Retinal pigment epithelial cell (primary cell): ENCODE data around the gene CTDSP2.

Source experiments
- DNase-seq: peaks from one replicate; pipeline ENCODE4 v3.0.0-alpha.2; 2010; ENCODE audit warnings: low read depth
- H3K4me3 ChIP-seq: 2 replicates; pipeline ENCODE4 v1.5.1; 2011; ENCODE audit warnings: mild to moderate bottlenecking, low read length, control low read depth, moderate library complexity
- TF ChIP-seq, protein P1 (sequence below): conservative IDR thresholded peaks from 2 replicates; pipeline ENCODE4 v1.5.1; 2011; ENCODE audit warnings: low read depth, low read length, control low read depth, inconsistent platforms

The CTDSP2 gene

GRCh38 chr12:57842342-57843294 is 3.9 kb downstream of the CTDSP2 start:
- TF ChIP-seq, protein P1, sequence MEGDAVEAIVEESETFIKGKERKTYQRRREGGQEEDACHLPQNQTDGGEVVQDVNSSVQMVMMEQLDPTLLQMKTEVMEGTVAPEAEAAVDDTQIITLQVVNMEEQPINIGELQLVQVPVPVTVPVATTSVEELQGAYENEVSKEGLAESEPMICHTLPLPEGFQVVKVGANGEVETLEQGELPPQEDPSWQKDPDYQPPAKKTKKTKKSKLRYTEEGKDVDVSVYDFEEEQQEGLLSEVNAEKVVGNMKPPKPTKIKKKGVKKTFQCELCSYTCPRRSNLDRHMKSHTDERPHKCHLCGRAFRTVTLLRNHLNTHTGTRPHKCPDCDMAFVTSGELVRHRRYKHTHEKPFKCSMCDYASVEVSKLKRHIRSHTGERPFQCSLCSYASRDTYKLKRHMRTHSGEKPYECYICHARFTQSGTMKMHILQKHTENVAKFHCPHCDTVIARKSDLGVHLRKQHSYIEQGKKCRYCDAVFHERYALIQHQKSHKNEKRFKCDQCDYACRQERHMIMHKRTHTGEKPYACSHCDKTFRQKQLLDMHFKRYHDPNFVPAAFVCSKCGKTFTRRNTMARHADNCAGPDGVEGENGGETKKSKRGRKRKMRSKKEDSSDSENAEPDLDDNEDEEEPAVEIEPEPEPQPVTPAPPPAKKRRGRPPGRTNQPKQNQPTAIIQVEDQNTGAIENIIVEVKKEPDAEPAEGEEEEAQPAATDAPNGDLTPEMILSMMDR = no peak
- H3K4me3 ChIP-seq = peak overlapping the region; percentile 11
- DNase-seq = no peak

- H3K4me3 ChIP-seq = no peak overlapping the region
- no peak for DNase-seq
- TF ChIP-seq, protein P1 = no peak
Measured at GRCh38 chr12:57841445-57841844, 5.1 kb downstream of the CTDSP2 start.

DNA sequence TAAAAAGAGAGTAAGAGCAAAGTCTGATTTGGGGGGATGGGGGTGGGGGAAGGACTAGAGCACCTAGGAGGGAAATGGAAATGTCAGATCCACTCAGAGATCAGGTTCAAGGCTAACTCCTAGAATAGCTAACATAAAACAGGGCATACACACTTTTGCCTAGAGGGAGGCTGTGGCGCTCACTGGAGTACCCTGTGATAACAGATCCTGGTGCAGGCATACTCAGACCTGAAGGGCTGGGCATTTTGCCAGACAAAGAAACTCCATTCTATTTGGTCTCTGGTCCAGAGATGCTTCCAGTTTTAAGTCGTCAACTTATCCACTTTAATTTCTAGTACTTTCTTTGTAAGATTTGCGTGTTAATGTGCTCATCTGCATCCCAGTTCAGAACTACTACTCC is 5.8 kb downstream of the CTDSP2 start:
- no peak for DNase-seq
- TF ChIP-seq, protein P1 = no peak

GRCh38 chr12:57839996-57840395 is 6.5 kb downstream of the CTDSP2 start:
- TF ChIP-seq, protein P1 = no peak
- DNase-seq = no peak
- H3K4me3 ChIP-seq = no peak overlapping the region

More for the DNA sequence above, 5.8 kb downstream of the CTDSP2 start:
- H3K4me3 ChIP-seq = no peak overlapping the region

GRCh38 chr12:57838594-57839302 is 7.8 kb downstream of the CTDSP2 start:
- DNase-seq = no peak
- TF ChIP-seq, protein P1 = no peak
- H3K4me3 ChIP-seq = no peak overlapping the region

- no peak for DNase-seq
- no peak overlapping the region for H3K4me3 ChIP-seq
- TF ChIP-seq, protein P1 = no peak
Measured at GRCh38 chr12:57837864-57838562, 8.5 kb downstream of the CTDSP2 start.
